ENCODE measurements around the gene PGA3.
"Not testable (repeated sequence)": the region's sequence is repeated elsewhere in the genome, so short reads cannot be mapped to it uniquely, and the experiment has no call there.

Gene PGA3

GRCh38 chr11:61172356-61172755, 31.0 kb upstream of the PGA3 start:
- DNase-seq, result no peak

- no peak for DNase-seq
These were observed 30.4 kb upstream of the PGA3 start for GRCh38 chr11:61172888-61173287.

GRCh38 chr11:61173456-61173855, 29.9 kb upstream of the PGA3 start:
- DNase-seq, result no peak

- DNase-seq, result no peak
These were observed 29.0 kb upstream of the PGA3 start for GRCh38 chr11:61174273-61174672.

GRCh38 chr11:61174949-61175348, 28.4 kb upstream of the PGA3 start:
- no peak for DNase-seq

GRCh38 chr11:61176446-61176845, 26.9 kb upstream of the PGA3 start:
- no peak for DNase-seq

- DNase-seq, result not testable (repeated sequence)
These were observed 23.1 kb upstream of the PGA3 start for GRCh38 chr11:61180205-61180604.

GRCh38 chr11:61181489-61181888, 21.8 kb upstream of the PGA3 start:
- DNase-seq, result no peak

- no peak for DNase-seq
These were observed 19.7 kb upstream of the PGA3 start for GRCh38 chr11:61183645-61184044.

- no peak for DNase-seq
These were observed 16.8 kb upstream of the PGA3 start for GRCh38 chr11:61186504-61186903.

GRCh38 chr11:61187505-61188130, 15.7 kb upstream of the PGA3 start:
- peak; percentile 89 for DNase-seq

GRCh38 chr11:61189933-61190332, 13.4 kb upstream of the PGA3 start:
- DNase-seq, result no peak

GRCh38 chr11:61193596-61193995, 9.7 kb upstream of the PGA3 start:
- no peak for DNase-seq

GRCh38 chr11:61194169-61194671, 9.1 kb upstream of the PGA3 start:
- no peak for DNase-seq

GRCh38 chr11:61194981-61195695, 8.2 kb upstream of the PGA3 start:
- DNase-seq, result no peak

- no peak for DNase-seq
These were observed 7.6 kb upstream of the PGA3 start for GRCh38 chr11:61195719-61196118.

- DNase-seq, result no peak
These were observed 5.0 kb upstream of the PGA3 start for GRCh38 chr11:61198361-61198760.

- DNase-seq, result no peak
These were observed 4.3 kb upstream of the PGA3 start for GRCh38 chr11:61198948-61199523.

GRCh38 chr11:61201476-61201875, 1.8 kb upstream of the PGA3 start:
- DNase-seq, result no peak

GRCh38 chr11:61203873-61204272, 558 bp downstream of the PGA3 start:
- DNase-seq, result not testable (repeated sequence)

GRCh38 chr11:61204502-61205059, 1.3 kb downstream of the PGA3 start:
- DNase-seq, result not testable (repeated sequence)

- DNase-seq, result not testable (repeated sequence)
These were observed 4.5 kb downstream of the PGA3 start for GRCh38 chr11:61207636-61208310.

GRCh38 chr11:61210629-61211028, 7.3 kb downstream of the PGA3 start:
- not testable (repeated sequence) for DNase-seq
